GM18498 (cell line): ENCODE results near the gene FBXO44.

Experiments used
- ATAC-seq: cut with Tn5 transposase; IDR thresholded peaks from one replicate; pipeline ENCODE4 v1.9.1; 2021; ENCODE audit warnings: mild to moderate bottlenecking, moderate library complexity; ENCODE audit not compliant: unreplicated experiment

The FBXO44 gene

GRCh38 chr1:11706292-11706691, 51.6 kb downstream of the FBXO44 start:
- no peak for ATAC-seq

- no peak for ATAC-seq
Observed at GRCh38 chr1:11707621-11708276, 53.1 kb downstream of the FBXO44 start.

DNA sequence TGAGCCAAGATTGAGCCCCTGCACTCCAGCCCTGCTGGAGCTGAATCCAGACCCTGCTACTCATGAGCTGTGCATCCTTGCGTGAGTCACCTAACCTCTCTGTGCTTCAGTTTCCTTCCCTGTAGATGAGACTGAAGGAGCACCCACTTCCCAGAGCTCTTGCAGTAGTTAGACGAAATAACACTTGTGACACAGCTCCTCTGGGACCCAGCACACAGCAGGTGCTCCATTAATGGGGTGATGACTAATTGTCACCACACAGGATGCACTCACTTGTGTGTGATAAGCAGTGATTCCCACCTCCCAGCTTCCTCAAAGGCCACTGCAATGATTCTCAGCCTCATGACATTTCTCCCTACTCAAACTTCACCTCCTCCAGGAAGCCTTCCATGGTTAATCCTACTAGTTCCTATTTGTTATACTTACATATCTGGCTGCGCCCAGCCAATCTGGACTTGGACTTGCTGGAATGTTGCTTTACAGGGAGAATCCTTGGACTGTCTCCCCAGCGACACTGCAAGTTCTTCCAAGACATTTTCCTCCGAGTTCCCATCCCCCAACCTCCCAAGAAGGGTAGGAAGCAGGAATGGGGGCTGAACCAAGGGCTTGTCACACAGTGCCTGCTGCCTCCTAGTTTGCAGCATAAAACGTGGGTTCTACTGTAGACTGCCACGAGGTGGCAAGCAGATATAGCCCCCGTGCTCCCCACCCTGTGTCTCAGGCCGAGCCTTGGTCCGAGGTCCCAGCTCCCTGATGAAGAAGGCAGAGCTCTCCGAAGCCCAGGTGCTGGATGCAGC, 54.1 kb downstream of the FBXO44 start:
- ATAC-seq = no peak

GRCh38 chr1:11711490-11711889, 56.8 kb downstream of the FBXO44 start:
- ATAC-seq = no peak

DNA sequence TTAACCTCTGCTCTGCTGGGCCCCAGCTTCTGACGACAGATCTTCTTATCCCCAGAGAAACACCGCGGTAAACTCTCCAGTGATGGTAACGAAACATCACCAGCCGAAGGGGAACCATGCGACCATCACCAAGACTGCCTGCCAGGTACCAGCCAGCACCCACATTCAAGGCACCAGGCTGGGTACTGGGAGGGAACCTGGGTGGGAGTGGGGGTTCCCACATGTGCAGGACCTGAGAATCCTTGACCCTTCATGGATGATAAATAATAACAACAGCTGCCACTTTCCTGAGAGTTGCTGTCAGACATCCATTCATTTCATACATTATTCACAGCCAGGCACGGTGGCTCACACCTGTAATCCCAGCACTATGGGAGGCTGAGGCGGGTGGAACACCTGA, 57.6 kb downstream of the FBXO44 start:
- ATAC-seq = no peak
